GM12873 (cell line): ENCODE data around the gene TNKS1BP1.

ENCODE experiments used
- CTCF ChIP-seq: IDR thresholded peaks from 2 replicates; pipeline ENCODE4 v1.5.1; 2012; ENCODE audit warnings: low read depth, mild to moderate bottlenecking, moderate library complexity, low read length, control low read depth; ENCODE audit not compliant: insufficient read depth; ENCODE audit errors: missing control alignments

The TNKS1BP1 gene

GRCh38 chr11:57303280-57303989 lies 21.3 kb downstream of the TNKS1BP1 start:
- TF ChIP-seq CTCF: no peak

- no peak for TF ChIP-seq CTCF
Observed at GRCh38 chr11:57302489-57302888, 22.3 kb downstream of the TNKS1BP1 start.

GRCh38 chr11:57301711-57302423 lies 22.9 kb downstream of the TNKS1BP1 start:
- no peak for TF ChIP-seq CTCF

GRCh38 chr11:57300785-57301184 lies 24.0 kb downstream of the TNKS1BP1 start:
- TF ChIP-seq CTCF: no peak

GRCh38 chr11:57299150-57299737 lies 25.5 kb downstream of the TNKS1BP1 start:
- TF ChIP-seq CTCF: no peak

- TF ChIP-seq CTCF: no peak
Observed at GRCh38 chr11:57297221-57297620, 27.5 kb downstream of the TNKS1BP1 start.
